Stomach smooth muscle (tissue), 2 donors: ENCODE results near the gene ASCL5.

Experiments used
- H3K27ac ChIP-seq: one replicate; pipeline ENCODE4 v1.7.0; 2013; ENCODE audit warnings: mild to moderate bottlenecking, low read length, inconsistent platforms
- H3K27me3 ChIP-seq, 2 donors: one replicate each; pipeline ENCODE4 v1.7.0; 2013; ENCODE audit warnings: low read length in 2 of 2; ENCODE audit not compliant: insufficient read depth in 2 of 2, control insufficient read depth in 1 of 2
- H3K36me3 ChIP-seq, 2 donors: one replicate each; pipeline ENCODE4 v1.7.0; 2013; ENCODE audit warnings: low read length in 2 of 2; ENCODE audit not compliant: control insufficient read depth in 2 of 2, insufficient read depth in 2 of 2
- H3K4me1 ChIP-seq: one replicate; pipeline ENCODE4 v1.7.0; 2013; ENCODE audit warnings: low read length; ENCODE audit not compliant: control insufficient read depth, insufficient read depth
- H3K4me3 ChIP-seq, 2 donors: one replicate each; pipeline ENCODE4 v1.7.0; 2013; ENCODE audit warnings: low read length in 2 of 2
- H3K9ac ChIP-seq, 2 donors: one replicate each; pipeline ENCODE4 v1.7.0; 2013; ENCODE audit warnings: low read length in 2 of 2, mild to moderate bottlenecking in 1 of 2
- H3K9me3 ChIP-seq, 2 donors: one replicate each; pipeline ENCODE4 v1.7.0; 2013; ENCODE audit warnings: low read length in 2 of 2; ENCODE audit not compliant: control insufficient read depth in 2 of 2
- donor health status: healthy.
- donor health status: Pancreatic carcinoma.

ASCL5 gene

DNA sequence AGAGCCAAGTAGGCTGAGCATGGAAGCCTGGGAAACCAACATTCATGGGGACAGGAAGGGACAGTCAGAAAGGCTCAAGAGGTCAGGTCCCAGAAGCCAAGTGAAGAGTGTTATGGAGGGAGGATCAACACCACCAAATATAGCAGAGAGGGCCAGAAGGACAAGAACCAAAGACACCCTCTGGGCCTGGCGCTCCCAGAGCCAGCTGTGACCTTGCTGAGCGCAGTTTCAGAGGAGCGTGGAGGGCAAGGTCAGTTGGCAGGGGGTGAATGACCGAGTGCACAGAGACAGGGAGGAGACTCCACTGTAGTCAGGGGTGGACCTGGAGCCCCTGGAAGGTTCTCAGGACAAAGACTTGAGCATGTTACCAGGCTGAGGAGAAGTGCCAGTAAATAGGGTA, 4.4 kb upstream of the ASCL5 start:
- H3K4me3 ChIP-seq, result no peak overlapping the region
- no peak overlapping the region for H3K27ac ChIP-seq
- H3K36me3 ChIP-seq, result peaks cover 14 to 17% of the 10 kb centered on the region in 2 donors
- peaks cover 0 to 2% of the 10 kb centered on the region in 2 donors for H3K27me3 ChIP-seq
- H3K4me1 ChIP-seq, result peaks cover 3% of the 10 kb centered on the region
- H3K9ac ChIP-seq, result no peak overlapping the region
- no peaks in the 10 kb centered on the region for H3K9me3 ChIP-seq

DNA sequence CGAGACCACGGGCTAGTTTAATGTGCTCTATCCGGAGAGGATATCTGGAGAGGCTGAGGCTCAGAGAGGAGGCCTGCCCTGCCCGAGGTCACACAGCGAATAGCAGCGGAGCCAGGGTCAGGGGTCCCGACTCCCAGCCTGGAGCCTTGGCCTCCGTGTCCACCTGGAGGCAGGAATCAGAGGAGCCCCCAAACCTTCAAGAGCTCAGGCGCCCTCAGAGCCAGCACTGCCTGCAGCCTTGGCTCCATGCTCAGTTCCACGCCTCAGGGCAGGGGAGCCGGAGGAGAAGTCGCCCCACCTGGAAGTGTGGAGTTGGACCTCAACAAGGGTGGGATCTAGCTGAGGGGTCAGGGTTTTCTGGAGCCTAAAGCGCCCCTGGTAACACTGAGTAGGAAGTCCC, 2.0 kb upstream of the ASCL5 start:
- no peak overlapping the region for H3K9ac ChIP-seq
- no peak overlapping the region for H3K27ac ChIP-seq
- H3K27me3 ChIP-seq, result peaks cover 0 to 2% of the 10 kb centered on the region in 2 donors
- H3K4me3 ChIP-seq, result no peak overlapping the region
- no peaks in the 10 kb centered on the region for H3K9me3 ChIP-seq
- H3K4me1 ChIP-seq, result peaks cover 5% of the 10 kb centered on the region
- H3K36me3 ChIP-seq, result no peaks in the 10 kb centered on the region

DNA sequence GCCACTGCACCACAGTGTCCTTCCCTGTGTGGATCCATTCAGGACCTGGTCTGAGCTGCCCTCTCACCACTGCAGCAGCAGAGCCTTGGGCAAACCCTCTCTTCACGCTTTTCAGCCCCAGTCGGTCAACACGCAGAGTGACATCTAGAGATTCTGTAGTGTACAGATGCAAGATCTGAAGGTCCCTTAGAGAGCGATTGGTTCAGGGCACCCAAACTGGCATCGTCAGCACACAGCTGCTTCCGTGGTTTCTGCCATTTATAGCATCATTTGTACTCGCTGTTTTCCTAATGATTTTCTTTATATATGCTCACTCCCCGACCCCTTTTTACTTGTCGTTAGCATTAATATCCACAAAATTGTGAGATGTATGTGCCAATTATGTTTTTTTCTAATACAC, 1.5 kb upstream of the ASCL5 start:
- Histone ChIP-seq H3K27me3 (peaks cover 0 to 4% of the 10 kb centered on the region in 2 donors), H3K4me3 (no peak overlapping the region), H3K9ac (no peak overlapping the region), H3K9me3 (no peaks in the 10 kb centered on the region), H3K4me1 (peaks cover 5% of the 10 kb centered on the region), H3K36me3 (no peaks in the 10 kb centered on the region), H3K27ac (no peak overlapping the region)

- Histone ChIP-seq H3K27ac (no peak overlapping the region), H3K4me1 (peaks cover 5% of the 10 kb centered on the region), H3K9me3 (no peaks in the 10 kb centered on the region), H3K36me3 (no peaks in the 10 kb centered on the region), H3K27me3 (peaks cover under 1 to 4% of the 10 kb centered on the region in 2 donors), H3K4me3 (no peak overlapping the region), H3K9ac (no peak overlapping the region)
Measured at GRCh38 chr1:201127755-201128455, 921 bp upstream of the ASCL5 start.

GRCh38 chr1:201126463-201126831, 537 bp downstream of the ASCL5 start:
- Histone ChIP-seq H3K4me1 (peaks cover 5% of the 10 kb centered on the region), H3K9ac (no peak overlapping the region), H3K9me3 (no peaks in the 10 kb centered on the region), H3K36me3 (no peaks in the 10 kb centered on the region), H3K4me3 (no peak overlapping the region), H3K27ac (no peak overlapping the region), H3K27me3 (peaks cover 11 to 12% of the 10 kb centered on the region in 2 donors)

GRCh38 chr1:201125800-201126199, 1.2 kb downstream of the ASCL5 start:
- Histone ChIP-seq H3K27ac (no peak overlapping the region), H3K9ac (no peak overlapping the region), H3K4me1 (peaks cover 5% of the 10 kb centered on the region), H3K4me3 (no peak overlapping the region), H3K36me3 (no peaks in the 10 kb centered on the region), H3K27me3 (peaks cover 11 to 12% of the 10 kb centered on the region in 2 donors), H3K9me3 (no peaks in the 10 kb centered on the region)

- Histone ChIP-seq H3K27ac (no peak overlapping the region), H3K4me1 (peaks cover 5% of the 10 kb centered on the region), H3K27me3 (peaks cover 15 to 16% of the 10 kb centered on the region in 2 donors), H3K36me3 (no peaks in the 10 kb centered on the region), H3K4me3 (no peak overlapping the region), H3K9ac (no peak overlapping the region), H3K9me3 (no peaks in the 10 kb centered on the region)
Measured at GRCh38 chr1:201125019-201125418, 2.0 kb downstream of the ASCL5 start.

- H3K4me1 ChIP-seq, result peaks cover 5% of the 10 kb centered on the region
- H3K9me3 ChIP-seq, result no peaks in the 10 kb centered on the region
- no peak overlapping the region for H3K27ac ChIP-seq
- no peaks in the 10 kb centered on the region for H3K36me3 ChIP-seq
- peaks cover 16 to 20% of the 10 kb centered on the region in 2 donors for H3K27me3 ChIP-seq
- no peak overlapping the region for H3K9ac ChIP-seq
- no peak overlapping the region for H3K4me3 ChIP-seq
Measured at GRCh38 chr1:201123866-201124265, 3.1 kb downstream of the ASCL5 start.

- Histone ChIP-seq H3K27ac (no peak overlapping the region), H3K9ac (no peak overlapping the region), H3K4me1 (peaks cover 5% of the 10 kb centered on the region), H3K9me3 (no peaks in the 10 kb centered on the region), H3K27me3 (peaks cover 16 to 20% of the 10 kb centered on the region in 2 donors), H3K4me3 (no peak overlapping the region), H3K36me3 (no peaks in the 10 kb centered on the region)
Measured at GRCh38 chr1:201122321-201122957, 4.5 kb downstream of the ASCL5 start.

GRCh38 chr1:201119206-201120197, 7.5 kb downstream of the ASCL5 start:
- peaks cover 16 to 18% of the 10 kb centered on the region in 2 donors for H3K27me3 ChIP-seq

More at GRCh38 chr1:201119206-201120197, 7.5 kb downstream of the ASCL5 start:
- no peaks in the 10 kb centered on the region for H3K36me3 ChIP-seq
- H3K4me3 ChIP-seq, result no peak overlapping the region
- H3K9me3 ChIP-seq, result no peaks in the 10 kb centered on the region
- no peak overlapping the region for H3K9ac ChIP-seq
- no peak overlapping the region for H3K27ac ChIP-seq
- H3K4me1 ChIP-seq, result peaks cover 2% of the 10 kb centered on the region
